Left ventricle myocardium inferior (tissue), 1 donor: ENCODE measurements around the gene ISYNA1. TPM values are rescaled to one million over a fixed set of nuclear protein-coding genes. Genes with fewer than 3 reads are reported as not detected.
A peak's percentile ranks its signal among the peaks of the same experiment; 100 is the strongest.

Experiments used
- DNase-seq: peaks from one replicate; pipeline ENCODE4 v3.0.0-alpha.2; 2020
- H3K27ac ChIP-seq: fragments of 200-600 bp; replicated peaks from 2 replicates; pipeline ENCODE4 v1.8.0; 2021
- H3K27me3 ChIP-seq: fragments of 200-600 bp; 2 replicates; pipeline ENCODE4 v1.8.0; 2021; ENCODE audit warnings: low read depth
- H3K36me3 ChIP-seq: fragments of 200-600 bp; 2 replicates; pipeline ENCODE4 v1.8.0; 2021
- H3K4me1 ChIP-seq: fragments of 200-600 bp; 2 replicates; pipeline ENCODE4 v1.8.0; 2021
- H3K4me3 ChIP-seq: fragments of 200-600 bp; 2 replicates; pipeline ENCODE4 v1.8.0; 2021; ENCODE audit warnings: mild to moderate bottlenecking, moderate library complexity
- H3K9me3 ChIP-seq: fragments of 200-600 bp; replicated peaks from 2 replicates; pipeline ENCODE4 v1.8.0; 2021
- CTCF ChIP-seq: fragments of 200-600 bp; IDR thresholded peaks from 2 replicates; pipeline ENCODE4 v1.8.0; 2021; ENCODE audit warnings: antibody characterized with exemption, mild to moderate bottlenecking, borderline replicate concordance
- intact Hi-C: fragments of 100-400 bp; cut with micrococcal nuclease; formaldehyde crosslinking; loops from one replicate; pipeline ENCODE4 v1.11.0; 2022
- total RNA-seq: library from RNA; stranded (reverse); fragmentation: NEBNext Ultra II Directional; extraction: Animal tissue kit (Norgen Biotek cat#: 25700); gene quantifications from one replicate; pipeline ENCODE4 v1.2.1, GENCODE V29; 2021
- donor health status: DM: no; HTN: yes; CAD: no; lungs with severe emphysema.

ISYNA1 gene
- total RNA-seq, 1 donor from 2014 or later, result 24.1 TPM

- TF ChIP-seq CTCF, result no peak
- intact Hi-C loops, result no loop called here
- no peak for DNase-seq
- H3K4me1 ChIP-seq, result peaks cover 42% of the 10 kb centered on the region
- peak overlapping the region; percentile 86 for H3K27ac ChIP-seq
- no peak overlapping the region for H3K4me3 ChIP-seq
- no peaks in the 10 kb centered on the region for H3K9me3 ChIP-seq
- H3K36me3 ChIP-seq, result peaks cover 23% of the 10 kb centered on the region
- no peaks in the 10 kb centered on the region for H3K27me3 ChIP-seq
Observed at GRCh38 chr19:18439025-18439909, 1.3 kb upstream of the ISYNA1 start.

GRCh38 chr19:18438331-18439024, 545 bp upstream of the ISYNA1 start:
- intact Hi-C loops, result no loop called here
- H3K36me3 ChIP-seq, result peaks cover 15% of the 10 kb centered on the region
- DNase-seq, result peak; percentile 60
- no peaks in the 10 kb centered on the region for H3K9me3 ChIP-seq
- peak overlapping the region; percentile 84 for H3K4me3 ChIP-seq
- H3K27me3 ChIP-seq, result no peaks in the 10 kb centered on the region
- TF ChIP-seq CTCF, result no peak
- peak overlapping the region; percentile 86 for H3K27ac ChIP-seq
- H3K4me1 ChIP-seq, result peaks cover 49% of the 10 kb centered on the region

- Histone ChIP-seq H3K4me1 (peaks cover 58% of the 10 kb centered on the region), H3K27ac (peak overlapping the region; percentile 86), H3K36me3 (peaks cover 13% of the 10 kb centered on the region), H3K4me3 (peak overlapping the region; percentile 84), H3K9me3 (no peaks in the 10 kb centered on the region), H3K27me3 (no peaks in the 10 kb centered on the region)
- DNase-seq, result peak; percentile 82
- intact Hi-C loops, result no loop called here
- TF ChIP-seq CTCF, result no peak
Observed at GRCh38 chr19:18436671-18437490, 1.1 kb downstream of the ISYNA1 start.

- Histone ChIP-seq H3K27ac (peak overlapping the region; percentile 86), H3K4me1 (peaks cover 58% of the 10 kb centered on the region), H3K9me3 (no peaks in the 10 kb centered on the region), H3K4me3 (peak overlapping the region; percentile 84), H3K27me3 (no peaks in the 10 kb centered on the region), H3K36me3 (peaks cover 13% of the 10 kb centered on the region)
- no peak for DNase-seq
- TF ChIP-seq CTCF, result no peak
- intact Hi-C loops, result no loop called here
Observed at GRCh38 chr19:18435842-18436670, 1.9 kb downstream of the ISYNA1 start.
